ENCODE measurements around the gene TCL1B.

DNA sequence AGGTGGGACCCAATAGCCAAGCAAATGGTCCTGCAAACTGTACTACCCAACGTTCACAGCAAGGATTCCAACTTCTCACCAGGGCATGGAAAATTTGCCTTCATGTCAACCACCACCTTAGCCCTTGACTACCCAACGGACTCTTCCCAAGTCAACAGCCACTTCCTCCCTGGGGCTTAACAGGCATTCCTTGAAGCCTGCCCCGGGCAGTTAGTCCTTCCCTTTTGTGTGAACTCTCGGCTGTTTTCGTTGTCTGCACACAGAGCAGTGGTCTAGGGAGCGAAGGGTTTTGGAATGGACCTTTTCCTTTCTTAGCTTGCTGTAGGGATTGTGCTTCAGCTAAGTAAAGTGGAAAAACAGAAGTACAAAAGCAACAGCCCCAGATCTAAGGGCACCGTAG, 35.2 kb upstream of the TCL1B start:
- TF ChIP-seq EZH2phosphoT487 (IDR thresholded peaks at IDR 0.05; ENCODE audit: insufficient read depth, low read depth) (no peak), EZH2 (IDR thresholded peaks at IDR 0.05; ENCODE audit: insufficient read depth, poor library complexity, severe bottlenecking) (no peak)
